GM19240 (cell line): ENCODE measurements around the gene ZNF366.

ENCODE experiments used
- DNase-seq: peaks from one replicate; pipeline ENCODE4 v3.0.0; 2011; ENCODE audit warnings: low spot score; ENCODE audit not compliant: insufficient read length

The ZNF366 gene

GRCh38 chr5:72495410-72495809 lies 11.8 kb downstream of the ZNF366 start:
- no peak for DNase-seq

- no peak for DNase-seq
These were observed 12.5 kb downstream of the ZNF366 start for GRCh38 chr5:72494623-72495124.

GRCh38 chr5:72489536-72489935 lies 17.7 kb downstream of the ZNF366 start:
- no peak for DNase-seq

GRCh38 chr5:72488756-72489155 lies 18.5 kb downstream of the ZNF366 start:
- no peak for DNase-seq

GRCh38 chr5:72487177-72487576 lies 20.0 kb downstream of the ZNF366 start:
- DNase-seq, result no peak

GRCh38 chr5:72486371-72486770 lies 20.8 kb downstream of the ZNF366 start:
- no peak for DNase-seq

GRCh38 chr5:72485430-72485974 lies 21.7 kb downstream of the ZNF366 start:
- DNase-seq, result no peak

GRCh38 chr5:72482046-72482445 lies 25.2 kb downstream of the ZNF366 start:
- no peak for DNase-seq

GRCh38 chr5:72480841-72481240 lies 26.4 kb downstream of the ZNF366 start:
- no peak for DNase-seq

- no peak for DNase-seq
These were observed 27.3 kb downstream of the ZNF366 start for GRCh38 chr5:72479921-72480320.

GRCh38 chr5:72478684-72479083 lies 28.5 kb downstream of the ZNF366 start:
- no peak for DNase-seq

GRCh38 chr5:72478276-72478675 lies 28.9 kb downstream of the ZNF366 start:
- no peak for DNase-seq

- DNase-seq, result no peak
These were observed 29.6 kb downstream of the ZNF366 start for GRCh38 chr5:72477644-72478043.

GRCh38 chr5:72477176-72477575 lies 30.0 kb downstream of the ZNF366 start:
- no peak for DNase-seq

- no peak for DNase-seq
These were observed 30.5 kb downstream of the ZNF366 start for GRCh38 chr5:72476721-72477120.

GRCh38 chr5:72476275-72476674 lies 30.9 kb downstream of the ZNF366 start:
- no peak for DNase-seq

GRCh38 chr5:72474516-72474915 lies 32.7 kb downstream of the ZNF366 start:
- no peak for DNase-seq

- no peak for DNase-seq
These were observed 33.1 kb downstream of the ZNF366 start for GRCh38 chr5:72474046-72474500.

GRCh38 chr5:72472666-72473422 lies 34.4 kb downstream of the ZNF366 start:
- DNase-seq, result no peak

- no peak for DNase-seq
These were observed 35.2 kb downstream of the ZNF366 start for GRCh38 chr5:72472031-72472430.

- no peak for DNase-seq
These were observed 36.4 kb downstream of the ZNF366 start for GRCh38 chr5:72470826-72471225.

GRCh38 chr5:72468606-72469005 lies 38.6 kb downstream of the ZNF366 start:
- DNase-seq, result no peak

GRCh38 chr5:72468024-72468423 lies 39.2 kb downstream of the ZNF366 start:
- DNase-seq, result no peak
